Measurements from ENCODE around the gene DNAH8.

Gene DNAH8

GRCh38 chr6:38833320-38833719, 118.2 kb downstream of the DNAH8 start:
- no peaks in the 10 kb centered on the region for H3K27me3 ChIP-seq (replicated peaks)
- no peaks in the 10 kb centered on the region for H3K36me3 ChIP-seq (replicated peaks)
- TF ChIP-seq, protein P1, sequence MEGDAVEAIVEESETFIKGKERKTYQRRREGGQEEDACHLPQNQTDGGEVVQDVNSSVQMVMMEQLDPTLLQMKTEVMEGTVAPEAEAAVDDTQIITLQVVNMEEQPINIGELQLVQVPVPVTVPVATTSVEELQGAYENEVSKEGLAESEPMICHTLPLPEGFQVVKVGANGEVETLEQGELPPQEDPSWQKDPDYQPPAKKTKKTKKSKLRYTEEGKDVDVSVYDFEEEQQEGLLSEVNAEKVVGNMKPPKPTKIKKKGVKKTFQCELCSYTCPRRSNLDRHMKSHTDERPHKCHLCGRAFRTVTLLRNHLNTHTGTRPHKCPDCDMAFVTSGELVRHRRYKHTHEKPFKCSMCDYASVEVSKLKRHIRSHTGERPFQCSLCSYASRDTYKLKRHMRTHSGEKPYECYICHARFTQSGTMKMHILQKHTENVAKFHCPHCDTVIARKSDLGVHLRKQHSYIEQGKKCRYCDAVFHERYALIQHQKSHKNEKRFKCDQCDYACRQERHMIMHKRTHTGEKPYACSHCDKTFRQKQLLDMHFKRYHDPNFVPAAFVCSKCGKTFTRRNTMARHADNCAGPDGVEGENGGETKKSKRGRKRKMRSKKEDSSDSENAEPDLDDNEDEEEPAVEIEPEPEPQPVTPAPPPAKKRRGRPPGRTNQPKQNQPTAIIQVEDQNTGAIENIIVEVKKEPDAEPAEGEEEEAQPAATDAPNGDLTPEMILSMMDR (IDR thresholded peaks at IDR 0.05; ENCODE audit: low read depth, low read length, missing control alignments) = no peak
- in situ Hi-C loops (cut with HindIII; ENCODE audit: low pct_ligation_motif_present, low sequenced_read_pairs) = no loop called here
- no peak overlapping the region for H3K4me3 ChIP-seq (ENCODE audit: low read depth, low read length)
- no peak for DNase-seq
- H3K27ac ChIP-seq = no peak overlapping the region

DNA sequence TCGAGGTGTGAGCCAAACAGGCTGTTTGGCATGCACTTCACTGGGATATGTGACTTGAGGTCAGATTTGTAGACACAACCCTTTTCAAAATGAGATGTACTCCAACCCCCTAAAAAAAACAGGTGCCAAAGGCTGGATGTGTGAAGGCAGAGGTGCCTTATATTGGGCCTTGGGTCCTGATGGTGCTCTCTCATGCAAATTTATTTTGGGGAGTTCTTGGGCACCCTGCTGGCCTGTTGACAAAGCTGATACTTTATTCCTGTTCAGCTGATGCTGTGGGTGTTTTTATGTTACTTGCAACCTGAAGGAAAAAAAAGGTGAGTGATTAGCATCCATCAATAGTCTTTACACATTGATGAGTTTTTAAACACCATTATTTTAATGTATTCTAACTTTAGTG, 121.5 kb downstream of the DNAH8 start:
- no peaks in the 10 kb centered on the region for H3K27me3 ChIP-seq (replicated peaks)
- TF ChIP-seq, protein P1 (IDR thresholded peaks at IDR 0.05; ENCODE audit: low read depth, low read length, missing control alignments) = no peak

DNA sequence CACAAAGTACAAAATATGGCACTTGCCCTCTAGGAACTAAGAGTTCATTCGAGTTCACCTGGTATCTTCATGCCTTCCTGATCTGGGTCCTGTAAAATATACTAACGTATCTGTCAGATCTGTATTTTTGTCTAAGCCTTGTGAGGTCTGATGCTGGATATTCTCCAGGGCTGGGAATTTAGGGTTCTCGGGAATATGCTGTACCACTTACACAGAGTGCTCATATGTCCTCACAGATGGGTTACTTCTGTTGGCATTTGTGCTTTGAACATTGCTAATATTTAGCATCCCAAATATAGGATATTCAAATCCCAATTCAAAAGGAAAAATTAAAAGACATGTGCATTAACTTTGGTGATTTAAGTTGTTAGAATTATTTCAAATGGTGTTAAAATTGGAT, 122.0 kb downstream of the DNAH8 start:
- in situ Hi-C loops (cut with HindIII; ENCODE audit: low pct_ligation_motif_present, low sequenced_read_pairs) = no loop called here
- H3K36me3 ChIP-seq (replicated peaks) = no peaks in the 10 kb centered on the region
- TF ChIP-seq, protein P1 (IDR thresholded peaks at IDR 0.05; ENCODE audit: low read depth, low read length, missing control alignments) = no peak
- DNase-seq = no peak
- H3K27me3 ChIP-seq (replicated peaks) = no peaks in the 10 kb centered on the region
- no peak overlapping the region for H3K4me3 ChIP-seq (ENCODE audit: low read depth, low read length)
- no peak overlapping the region for H3K27ac ChIP-seq

More for the DNA sequence above, 121.5 kb downstream of the DNAH8 start:
- H3K4me3 ChIP-seq (ENCODE audit: low read depth, low read length) = no peak overlapping the region
- H3K36me3 ChIP-seq (replicated peaks) = no peaks in the 10 kb centered on the region
- DNase-seq = no peak
- no peak overlapping the region for H3K27ac ChIP-seq
- in situ Hi-C loops (cut with HindIII; ENCODE audit: low pct_ligation_motif_present, low sequenced_read_pairs) = no loop called here

GRCh38 chr6:38843798-38844197, 128.7 kb downstream of the DNAH8 start:
- H3K27me3 ChIP-seq (replicated peaks) = no peaks in the 10 kb centered on the region
- in situ Hi-C loops (cut with HindIII; ENCODE audit: low pct_ligation_motif_present, low sequenced_read_pairs) = no loop called here
- no peaks in the 10 kb centered on the region for H3K36me3 ChIP-seq (replicated peaks)
- H3K27ac ChIP-seq = no peak overlapping the region
- no peak for DNase-seq
- TF ChIP-seq, protein P1 (IDR thresholded peaks at IDR 0.05; ENCODE audit: low read depth, low read length, missing control alignments) = no peak
- H3K4me3 ChIP-seq (ENCODE audit: low read depth, low read length) = no peak overlapping the region

DNA sequence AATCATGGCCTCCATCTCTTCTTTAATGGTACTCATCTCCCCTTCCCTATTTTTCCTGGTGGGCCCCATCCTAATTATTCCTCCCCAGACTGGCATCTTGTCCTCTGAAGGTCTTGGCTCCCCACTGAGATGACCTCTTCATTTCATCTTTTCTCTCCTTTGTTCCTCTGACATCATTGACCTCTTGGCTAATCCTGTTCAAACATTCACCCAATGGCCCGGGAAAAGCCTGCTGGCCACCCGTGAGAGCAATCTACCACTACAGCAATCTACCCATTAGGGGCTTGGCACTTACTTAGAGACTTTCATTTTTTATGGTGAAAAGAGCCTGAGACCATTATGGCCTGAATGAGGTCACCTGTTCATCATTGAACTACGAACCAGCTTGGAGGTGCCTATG, 130.8 kb downstream of the DNAH8 start:
- in situ Hi-C loops (cut with HindIII; ENCODE audit: low pct_ligation_motif_present, low sequenced_read_pairs) = no loop called here
- no peak for DNase-seq
- TF ChIP-seq, protein P1 (IDR thresholded peaks at IDR 0.05; ENCODE audit: low read depth, low read length, missing control alignments) = no peak
- Histone ChIP-seq H3K36me3 (replicated peaks) (no peaks in the 10 kb centered on the region), H3K27ac (no peak overlapping the region), H3K4me3 (ENCODE audit: low read depth, low read length) (no peak overlapping the region), H3K27me3 (replicated peaks) (no peaks in the 10 kb centered on the region)

DNA sequence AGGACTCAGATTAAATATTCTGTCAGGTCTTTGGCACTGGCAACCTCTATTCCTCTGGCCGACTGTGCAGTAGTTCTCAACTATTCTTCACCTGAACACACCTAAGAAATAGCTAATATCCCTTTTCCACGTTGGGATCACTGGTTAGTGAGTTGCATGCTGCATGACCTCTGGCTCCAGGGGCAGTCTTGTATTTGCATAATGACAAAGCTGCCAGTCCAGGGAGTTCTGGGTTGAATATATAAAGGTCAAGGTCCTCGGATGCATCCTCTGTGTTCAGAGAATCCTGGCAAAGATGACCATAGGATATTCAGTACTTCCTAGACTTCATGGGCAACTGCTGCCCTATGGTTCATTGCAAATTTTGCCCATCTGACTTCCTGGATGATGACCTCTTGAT, 131.2 kb downstream of the DNAH8 start:
- in situ Hi-C loops (cut with HindIII; ENCODE audit: low pct_ligation_motif_present, low sequenced_read_pairs) = no loop called here
- DNase-seq = no peak
- Histone ChIP-seq H3K27ac (no peak overlapping the region), H3K4me3 (ENCODE audit: low read depth, low read length) (no peak overlapping the region), H3K36me3 (replicated peaks) (no peaks in the 10 kb centered on the region), H3K27me3 (replicated peaks) (no peaks in the 10 kb centered on the region)
- TF ChIP-seq, protein P1 (IDR thresholded peaks at IDR 0.05; ENCODE audit: low read depth, low read length, missing control alignments) = no peak

Data from brain microvascular endothelial cell (primary cell).